ENCODE results near the gene PLEKHA8.

PLEKHA8 gene

GRCh38 chr7:30172451-30172850 is 144.2 kb downstream of the PLEKHA8 start:
- H3K27ac ChIP-seq, result peak overlapping the region; percentile 93
- ChIA-PET CTCF (interaction anchor here (0.6 to 1.1 kb wide), 5 partner anchors 24 to 95 kb away, joined by 3 to 5 read pairs (median 3); partner anchors contain the start of gene MTURN), POLR2A (ENCODE audit: low non-redundant PET) (no interaction called here)
- no peak for TF ChIP-seq CTCF (conservative IDR thresholded peaks at IDR 0.05; ENCODE audit: low read depth)
- DNase-seq (ENCODE audit: low spot score), result peak; percentile 48

GRCh38 chr7:30173058-30173897 is 145.1 kb downstream of the PLEKHA8 start:
- H3K27ac ChIP-seq, result peak overlapping the region; percentile 93
- POLR2A ChIA-PET (ENCODE audit: low non-redundant PET), result no interaction called here
- CTCF ChIA-PET, result interaction anchor here (0.6 to 1.1 kb wide), 7 partner anchors 9 to 109 kb away, joined by 3 to 5 read pairs (median 3); partner anchors contain the start of gene MTURN
- DNase-seq (ENCODE audit: low spot score), result peak; percentile 93
- peak; percentile 81 for TF ChIP-seq CTCF (conservative IDR thresholded peaks at IDR 0.05; ENCODE audit: low read depth)

GRCh38 chr7:30175180-30175579 is 147.0 kb downstream of the PLEKHA8 start:
- no peak for DNase-seq (ENCODE audit: low spot score)
- no peak for TF ChIP-seq CTCF (conservative IDR thresholded peaks at IDR 0.05; ENCODE audit: low read depth)
- ChIA-PET POLR2A (ENCODE audit: low non-redundant PET) (no interaction called here), CTCF (no interaction called here)
- no peak overlapping the region for H3K27ac ChIP-seq

- no peak for DNase-seq (ENCODE audit: low spot score)
- POLR2A ChIA-PET (ENCODE audit: low non-redundant PET), result no interaction called here
- no peak for TF ChIP-seq CTCF (conservative IDR thresholded peaks at IDR 0.05; ENCODE audit: low read depth)
- H3K27ac ChIP-seq, result no peak overlapping the region
- CTCF ChIA-PET, result no interaction called here
Measured at GRCh38 chr7:30175636-30176147, 147.5 kb downstream of the PLEKHA8 start.

- H3K27ac ChIP-seq, result no peak overlapping the region
- TF ChIP-seq CTCF (conservative IDR thresholded peaks at IDR 0.05; ENCODE audit: low read depth), result no peak
- DNase-seq (ENCODE audit: low spot score), result no peak
- ChIA-PET CTCF (no interaction called here), POLR2A (ENCODE audit: low non-redundant PET) (no interaction called here)
Measured at GRCh38 chr7:30176463-30177109, 148.4 kb downstream of the PLEKHA8 start.

- CTCF ChIA-PET, result no interaction called here
- TF ChIP-seq CTCF (conservative IDR thresholded peaks at IDR 0.05; ENCODE audit: low read depth), result no peak
- H3K27ac ChIP-seq, result no peak overlapping the region
- POLR2A ChIA-PET (ENCODE audit: low non-redundant PET), result no interaction called here
- DNase-seq (ENCODE audit: low spot score), result no peak
Measured at GRCh38 chr7:30177186-30177585, 149.0 kb downstream of the PLEKHA8 start.
